ENCODE results near the gene ASIC1. TPM values are rescaled to one million over a fixed set of nuclear protein-coding genes. Genes with fewer than 3 reads are reported as not detected.

The ASIC1 gene
- total and polyA plus RNA-seq, 2 of the 13 experiments (the other 11 are each of a cell fraction or from before 2014, with no cell fraction given): 0.44 to 1.5 TPM

DNA sequence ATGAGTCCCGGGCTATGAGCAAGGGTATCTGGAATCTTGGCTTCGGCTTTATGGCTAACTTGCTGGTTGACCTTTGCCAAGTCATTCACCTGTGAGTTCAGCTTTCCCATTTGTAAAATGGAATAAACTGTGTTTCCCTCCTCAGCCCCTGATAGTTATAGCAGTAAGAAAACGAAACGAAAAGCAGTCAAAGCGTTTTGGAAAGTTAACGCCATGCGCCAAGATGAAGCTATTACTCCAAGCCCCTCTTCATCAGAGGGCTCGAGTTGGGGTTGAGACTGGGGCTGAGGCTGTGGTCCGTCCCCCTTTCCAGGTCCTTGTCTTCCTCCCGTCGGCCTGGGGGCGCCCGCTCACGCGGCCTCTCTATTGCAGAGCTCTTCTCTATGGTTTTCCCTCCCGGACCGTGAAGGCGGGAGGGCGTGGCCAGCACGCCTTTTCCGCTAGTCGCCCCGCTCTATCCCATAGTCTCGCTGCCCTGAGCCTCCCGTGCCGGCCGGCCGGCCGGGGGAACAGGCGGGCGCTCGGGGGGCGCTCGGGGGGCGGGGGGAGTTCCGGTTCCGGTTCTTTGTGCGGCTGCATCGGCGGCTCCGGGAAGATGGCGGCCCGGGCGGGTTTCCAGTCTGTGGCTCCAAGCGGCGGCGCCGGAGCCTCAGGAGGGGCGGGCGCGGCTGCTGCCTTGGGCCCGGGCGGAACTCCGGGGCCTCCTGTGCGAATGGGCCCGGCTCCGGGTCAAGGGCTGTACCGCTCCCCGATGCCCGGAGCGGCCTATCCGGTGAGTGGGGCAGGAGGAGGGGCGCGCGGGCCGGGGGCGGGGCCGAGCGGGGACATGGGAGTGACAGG is 27.6 kb downstream of the ASIC1 start, which contains the start of gene SMARCD1 (continued):
- peak; percentile 54; the same call in 1 of the 2 replicates for TF ChIP-seq TAF1 (CRISPR knock-in tag; IDR thresholded peaks at IDR 0.05)
- TF ChIP-seq RFX5 (IDR thresholded peaks at IDR 0.05; ENCODE audit: low read depth, low read length): no peak
- TF ChIP-seq SIN3A (IDR thresholded peaks at IDR 0.05; ENCODE audit: borderline replicate concordance, low read depth, low read length): peak; percentile 65; the same call in 1 of the 2 replicates
- peak in 1 of 2 experiments; percentile 87; a peak in 2 of 4 replicates for TF ChIP-seq KLF16 (CRISPR knock-in tag; IDR thresholded peaks at IDR 0.05)
- TF ChIP-seq PHF21A (CRISPR knock-in tag; IDR thresholded peaks at IDR 0.05): peak; percentile 62; the same call in 1 of the 2 replicates
- TF ChIP-seq SMAD1 (CRISPR knock-in tag; IDR thresholded peaks at IDR 0.05; ENCODE audit: borderline replicate concordance, low read depth): no peak
- TF ChIP-seq, protein P1, sequence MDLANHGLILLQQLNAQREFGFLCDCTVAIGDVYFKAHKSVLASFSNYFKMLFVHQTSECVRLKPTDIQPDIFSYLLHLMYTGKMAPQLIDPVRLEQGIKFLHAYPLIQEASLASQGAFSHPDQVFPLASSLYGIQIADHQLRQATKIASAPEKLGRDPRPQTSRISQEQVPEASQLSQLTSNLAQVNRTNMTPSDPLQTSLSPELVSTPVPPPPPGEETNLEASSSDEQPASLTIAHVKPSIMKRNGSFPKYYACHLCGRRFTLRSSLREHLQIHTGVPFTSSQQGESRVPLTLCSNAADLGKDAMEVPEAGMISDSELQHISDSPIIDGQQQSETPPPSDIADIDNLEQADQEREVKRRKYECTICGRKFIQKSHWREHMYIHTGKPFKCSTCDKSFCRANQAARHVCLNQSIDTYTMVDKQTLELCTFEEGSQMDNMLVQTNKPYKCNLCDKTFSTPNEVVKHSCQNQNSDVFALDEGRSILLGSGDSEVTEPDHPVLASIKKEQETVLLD (CRISPR knock-in tag; IDR thresholded peaks at IDR 0.05; ENCODE audit: low read depth): peak; percentile 93
- TF ChIP-seq ZNF343 (CRISPR knock-in tag; IDR thresholded peaks at IDR 0.05): no peak
- TF ChIP-seq MED1 (CRISPR knock-in tag; IDR thresholded peaks at IDR 0.05): peak; percentile 45; the same call in 1 of the 2 replicates
- TF ChIP-seq, protein P2, sequence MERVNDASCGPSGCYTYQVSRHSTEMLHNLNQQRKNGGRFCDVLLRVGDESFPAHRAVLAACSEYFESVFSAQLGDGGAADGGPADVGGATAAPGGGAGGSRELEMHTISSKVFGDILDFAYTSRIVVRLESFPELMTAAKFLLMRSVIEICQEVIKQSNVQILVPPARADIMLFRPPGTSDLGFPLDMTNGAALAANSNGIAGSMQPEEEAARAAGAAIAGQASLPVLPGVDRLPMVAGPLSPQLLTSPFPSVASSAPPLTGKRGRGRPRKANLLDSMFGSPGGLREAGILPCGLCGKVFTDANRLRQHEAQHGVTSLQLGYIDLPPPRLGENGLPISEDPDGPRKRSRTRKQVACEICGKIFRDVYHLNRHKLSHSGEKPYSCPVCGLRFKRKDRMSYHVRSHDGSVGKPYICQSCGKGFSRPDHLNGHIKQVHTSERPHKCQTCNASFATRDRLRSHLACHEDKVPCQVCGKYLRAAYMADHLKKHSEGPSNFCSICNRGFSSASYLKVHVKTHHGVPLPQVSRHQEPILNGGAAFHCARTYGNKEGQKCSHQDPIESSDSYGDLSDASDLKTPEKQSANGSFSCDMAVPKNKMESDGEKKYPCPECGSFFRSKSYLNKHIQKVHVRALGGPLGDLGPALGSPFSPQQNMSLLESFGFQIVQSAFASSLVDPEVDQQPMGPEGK (CRISPR knock-in tag; IDR thresholded peaks at IDR 0.05): peak; percentile 5; the same call in 1 of the 2 replicates
- 0 out of 2 replicates have a peak, but pooled peaks have one; percentile 42 for TF ChIP-seq NFE2 (CRISPR knock-in tag; IDR thresholded peaks at IDR 0.05)
- no peak for TF ChIP-seq NR1H2 (CRISPR knock-in tag; IDR thresholded peaks at IDR 0.05; ENCODE audit: borderline replicate concordance, low read depth)
- peak; percentile 54; the same call in 1 of the 2 replicates for TF ChIP-seq NR2C2 (CRISPR knock-in tag; IDR thresholded peaks at IDR 0.05; ENCODE audit: borderline replicate concordance)
- TF ChIP-seq MTA3 (CRISPR knock-in tag; IDR thresholded peaks at IDR 0.05): no peak
- TF ChIP-seq, protein P3, sequence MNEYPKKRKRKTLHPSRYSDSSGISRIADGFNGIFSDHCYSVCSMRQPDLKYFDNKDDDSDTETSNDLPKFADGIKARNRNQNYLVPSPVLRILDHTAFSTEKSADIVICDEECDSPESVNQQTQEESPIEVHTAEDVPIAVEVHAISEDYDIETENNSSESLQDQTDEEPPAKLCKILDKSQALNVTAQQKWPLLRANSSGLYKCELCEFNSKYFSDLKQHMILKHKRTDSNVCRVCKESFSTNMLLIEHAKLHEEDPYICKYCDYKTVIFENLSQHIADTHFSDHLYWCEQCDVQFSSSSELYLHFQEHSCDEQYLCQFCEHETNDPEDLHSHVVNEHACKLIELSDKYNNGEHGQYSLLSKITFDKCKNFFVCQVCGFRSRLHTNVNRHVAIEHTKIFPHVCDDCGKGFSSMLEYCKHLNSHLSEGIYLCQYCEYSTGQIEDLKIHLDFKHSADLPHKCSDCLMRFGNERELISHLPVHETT (CRISPR knock-in tag; conservative IDR thresholded peaks at IDR 0.05): peak; percentile 86
- no peak for TF ChIP-seq HDAC6 (IDR thresholded peaks at IDR 0.05; ENCODE audit: low read depth, low read length)
- TF ChIP-seq, protein P4, sequence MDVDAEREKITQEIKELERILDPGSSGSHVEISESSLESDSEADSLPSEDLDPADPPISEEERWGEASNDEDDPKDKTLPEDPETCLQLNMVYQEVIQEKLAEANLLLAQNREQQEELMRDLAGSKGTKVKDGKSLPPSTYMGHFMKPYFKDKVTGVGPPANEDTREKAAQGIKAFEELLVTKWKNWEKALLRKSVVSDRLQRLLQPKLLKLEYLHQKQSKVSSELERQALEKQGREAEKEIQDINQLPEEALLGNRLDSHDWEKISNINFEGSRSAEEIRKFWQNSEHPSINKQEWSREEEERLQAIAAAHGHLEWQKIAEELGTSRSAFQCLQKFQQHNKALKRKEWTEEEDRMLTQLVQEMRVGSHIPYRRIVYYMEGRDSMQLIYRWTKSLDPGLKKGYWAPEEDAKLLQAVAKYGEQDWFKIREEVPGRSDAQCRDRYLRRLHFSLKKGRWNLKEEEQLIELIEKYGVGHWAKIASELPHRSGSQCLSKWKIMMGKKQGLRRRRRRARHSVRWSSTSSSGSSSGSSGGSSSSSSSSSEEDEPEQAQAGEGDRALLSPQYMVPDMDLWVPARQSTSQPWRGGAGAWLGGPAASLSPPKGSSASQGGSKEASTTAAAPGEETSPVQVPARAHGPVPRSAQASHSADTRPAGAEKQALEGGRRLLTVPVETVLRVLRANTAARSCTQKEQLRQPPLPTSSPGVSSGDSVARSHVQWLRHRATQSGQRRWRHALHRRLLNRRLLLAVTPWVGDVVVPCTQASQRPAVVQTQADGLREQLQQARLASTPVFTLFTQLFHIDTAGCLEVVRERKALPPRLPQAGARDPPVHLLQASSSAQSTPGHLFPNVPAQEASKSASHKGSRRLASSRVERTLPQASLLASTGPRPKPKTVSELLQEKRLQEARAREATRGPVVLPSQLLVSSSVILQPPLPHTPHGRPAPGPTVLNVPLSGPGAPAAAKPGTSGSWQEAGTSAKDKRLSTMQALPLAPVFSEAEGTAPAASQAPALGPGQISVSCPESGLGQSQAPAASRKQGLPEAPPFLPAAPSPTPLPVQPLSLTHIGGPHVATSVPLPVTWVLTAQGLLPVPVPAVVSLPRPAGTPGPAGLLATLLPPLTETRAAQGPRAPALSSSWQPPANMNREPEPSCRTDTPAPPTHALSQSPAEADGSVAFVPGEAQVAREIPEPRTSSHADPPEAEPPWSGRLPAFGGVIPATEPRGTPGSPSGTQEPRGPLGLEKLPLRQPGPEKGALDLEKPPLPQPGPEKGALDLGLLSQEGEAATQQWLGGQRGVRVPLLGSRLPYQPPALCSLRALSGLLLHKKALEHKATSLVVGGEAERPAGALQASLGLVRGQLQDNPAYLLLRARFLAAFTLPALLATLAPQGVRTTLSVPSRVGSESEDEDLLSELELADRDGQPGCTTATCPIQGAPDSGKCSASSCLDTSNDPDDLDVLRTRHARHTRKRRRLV (CRISPR knock-in tag; IDR thresholded peaks at IDR 0.05): 0 out of 2 replicates have a peak, but pooled peaks have one; percentile 31
- TF ChIP-seq SNAI1 (CRISPR knock-in tag; IDR thresholded peaks at IDR 0.05; ENCODE audit: borderline replicate concordance): no peak
- TF ChIP-seq ZNF383 (CRISPR knock-in tag; IDR thresholded peaks at IDR 0.05; ENCODE audit: borderline replicate concordance): no peak

Measured in HepG2 (cell line).